CD4-positive, alpha-beta T cell treated with Interleukin-1 beta for 1 hour (primary cell): ENCODE results near the gene PTPRCAP.
"Not testable (repeated sequence)": the region's sequence is repeated elsewhere in the genome, so short reads cannot be mapped to it uniquely, and the experiment has no call there.

ENCODE experiments used
- DNase-seq, 2 donors: peaks; one replicate each; pipeline ENCODE4 v3.0.0-alpha.2; 2020 to 2022

PTPRCAP gene

DNA sequence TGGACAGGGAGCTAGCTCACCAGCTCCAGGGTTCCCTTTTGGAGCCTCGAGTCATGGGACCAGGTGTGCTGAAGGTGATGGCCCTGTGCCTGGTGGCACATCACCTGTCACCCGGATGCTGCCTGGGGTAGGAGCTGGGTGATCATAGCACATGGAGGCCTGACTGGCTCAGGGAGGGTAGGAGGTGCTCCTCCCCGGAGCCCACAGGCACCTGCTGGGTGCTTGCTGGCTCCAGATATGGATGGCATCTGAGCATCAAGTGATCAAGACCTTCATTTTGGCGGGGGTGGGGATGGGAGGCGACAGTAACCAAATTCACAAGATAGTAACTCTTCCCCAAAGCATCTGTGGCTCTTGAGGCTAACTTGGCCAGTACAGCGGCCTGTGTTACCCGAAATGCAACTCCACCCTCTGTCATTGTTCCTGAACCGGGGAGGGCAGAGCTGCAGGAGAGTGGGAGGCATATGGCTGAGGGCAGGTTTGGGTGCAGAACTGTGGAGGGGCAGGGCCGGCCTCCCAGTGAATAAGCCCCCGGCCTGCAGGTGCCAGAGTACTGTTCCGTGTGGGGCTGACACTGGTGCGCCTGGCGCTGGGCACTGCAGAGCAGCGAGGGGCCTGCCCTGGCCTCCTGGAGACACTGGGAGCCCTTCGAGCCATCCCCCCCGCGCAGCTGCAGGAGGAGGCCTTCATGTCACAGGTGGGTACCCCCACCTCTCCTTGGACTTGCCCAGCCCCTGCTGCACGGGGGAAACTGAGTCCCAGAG, 28.9 kb downstream of the PTPRCAP start:
- peak in 1 of 2 donors; percentile 16 for DNase-seq

GRCh38 chr11:67407688-67408163, 29.8 kb downstream of the PTPRCAP start:
- no peak for DNase-seq

GRCh38 chr11:67406969-67407687, 30.4 kb downstream of the PTPRCAP start:
- DNase-seq: no peak

- DNase-seq: no peak
These were observed 31.0 kb downstream of the PTPRCAP start for GRCh38 chr11:67406420-67406968.

GRCh38 chr11:67405688-67406339, 31.7 kb downstream of the PTPRCAP start:
- DNase-seq: no peak

DNA sequence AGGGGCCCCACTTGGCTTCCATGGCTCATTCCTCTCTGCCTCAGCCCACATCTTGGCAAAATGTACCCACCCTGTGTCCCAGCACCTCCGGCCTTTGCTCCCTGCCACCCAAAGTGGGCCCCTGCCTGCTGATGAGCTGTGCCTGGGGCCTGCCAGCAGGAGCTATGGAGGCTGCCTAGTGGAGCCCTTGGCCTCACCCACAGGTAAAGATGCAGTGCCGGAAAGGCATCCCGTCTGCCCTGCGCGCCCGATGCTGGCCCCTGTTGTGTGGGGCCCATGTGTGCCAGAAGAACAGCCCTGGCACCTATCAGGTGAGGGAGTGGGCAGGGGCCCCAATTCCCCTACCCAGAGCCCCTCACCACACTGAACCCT, 32.3 kb downstream of the PTPRCAP start:
- no peak for DNase-seq

- peak; percentile 49 to 64 for DNase-seq
These were observed 32.8 kb downstream of the PTPRCAP start for GRCh38 chr11:67404515-67405195.

GRCh38 chr11:67403085-67403484, 34.4 kb downstream of the PTPRCAP start:
- not testable (repeated sequence) for DNase-seq

- not testable (repeated sequence) for DNase-seq
These were observed 35.2 kb downstream of the PTPRCAP start for GRCh38 chr11:67402192-67402839.

DNA sequence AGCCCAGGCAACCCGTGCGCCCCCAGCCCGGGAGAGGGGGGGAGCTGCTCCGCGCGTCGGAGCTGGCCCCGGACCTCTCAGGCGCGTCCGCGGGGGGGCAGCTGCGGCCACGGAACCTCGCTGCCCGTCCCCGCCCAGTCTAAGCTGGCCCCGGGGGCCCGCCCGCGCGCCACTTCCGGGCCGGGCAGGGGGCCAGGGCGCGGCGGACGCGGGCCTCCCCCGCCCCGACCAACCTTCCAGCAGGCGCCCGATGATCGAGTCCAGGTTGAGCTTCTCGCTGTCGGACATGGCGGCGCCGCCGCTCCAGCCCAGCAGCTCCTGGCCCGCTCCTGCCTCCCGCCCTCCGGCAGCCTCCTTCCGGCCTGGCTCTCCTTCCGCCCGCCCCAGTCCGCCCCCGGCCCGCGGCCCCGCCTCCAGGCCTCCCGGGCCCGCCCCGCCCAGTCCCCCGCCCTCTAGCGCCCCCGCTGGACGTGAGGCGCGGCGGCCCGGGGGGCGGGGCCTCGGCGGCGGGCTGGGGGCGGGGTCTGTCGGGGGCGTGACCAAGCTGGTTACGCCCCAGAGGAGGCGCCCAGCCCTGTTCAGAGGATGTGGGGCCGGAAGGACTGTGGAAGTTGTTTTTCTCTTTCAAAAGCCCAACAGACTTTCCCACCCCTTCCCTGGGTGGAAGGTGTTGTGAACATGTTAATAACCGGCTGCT, 35.8 kb downstream of the PTPRCAP start, which contains the start of gene PPP1CA:
PPP1CA (minus strand) TSS at position 364 of the 697 bp plus-strand sequence; CDS start at position 288, 76 bp downstream.
- peak; percentile 90 for DNase-seq

DNA sequence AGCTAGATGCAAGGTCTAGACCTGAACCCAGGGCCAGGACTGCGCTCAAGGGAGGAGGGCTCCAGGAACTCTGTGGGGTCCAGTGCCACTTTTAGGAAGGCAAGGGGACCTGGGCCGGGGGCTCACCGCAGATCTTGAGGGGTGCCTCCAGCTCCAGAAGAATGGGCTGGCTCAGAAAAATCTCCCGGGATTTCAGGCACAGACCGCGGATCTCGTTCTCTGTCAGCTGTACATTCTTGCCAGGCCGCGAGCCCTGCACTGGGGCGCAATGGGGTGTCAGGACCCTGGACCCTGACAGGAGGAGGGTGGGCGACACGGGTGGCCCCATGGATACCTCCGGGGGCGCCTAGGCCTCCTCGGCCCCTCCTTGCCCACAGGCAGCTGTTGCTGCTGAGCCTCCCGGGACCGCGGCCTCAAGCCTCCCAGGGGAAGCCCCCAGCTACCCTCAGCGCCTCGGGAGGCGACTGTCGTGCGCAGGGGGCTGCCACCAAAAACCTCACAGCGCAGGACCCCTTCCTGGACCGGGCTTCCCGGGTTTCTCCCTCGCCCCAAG, 36.5 kb downstream of the PTPRCAP start:
- DNase-seq: no peak

DNA sequence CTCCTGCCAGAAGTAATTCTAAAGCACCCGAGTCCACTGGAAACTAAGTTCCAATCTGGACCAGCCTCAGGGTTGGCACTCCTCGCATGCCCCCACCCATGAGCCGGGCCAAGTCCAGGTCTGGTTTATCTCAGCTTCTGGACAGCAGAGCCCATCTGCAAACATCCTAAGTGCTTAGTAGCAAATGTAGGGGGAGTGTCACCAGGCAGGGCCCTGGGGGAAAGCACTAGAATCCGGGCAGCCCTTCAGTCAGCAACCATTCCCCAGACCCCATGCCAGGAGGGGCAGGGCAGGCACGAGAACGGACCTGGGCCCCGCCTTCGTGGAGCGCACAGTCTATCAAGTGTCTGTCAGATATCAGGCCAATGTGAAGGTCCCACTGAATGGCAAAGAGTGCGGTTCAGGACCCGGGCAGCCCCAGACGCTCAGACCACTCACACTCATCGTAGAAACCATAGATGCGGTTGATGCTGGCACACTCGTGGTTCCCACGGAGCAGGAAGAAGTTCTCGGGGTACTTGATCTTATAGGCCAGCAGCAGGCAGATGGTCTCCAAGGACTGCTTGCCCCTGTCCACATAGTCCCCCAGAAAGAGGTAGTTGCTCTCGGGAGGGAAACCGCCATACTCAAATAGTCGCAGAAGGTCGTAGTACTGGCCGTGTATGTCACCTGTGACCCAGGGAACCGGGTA, 37.1 kb downstream of the PTPRCAP start:
- no peak for DNase-seq

DNA sequence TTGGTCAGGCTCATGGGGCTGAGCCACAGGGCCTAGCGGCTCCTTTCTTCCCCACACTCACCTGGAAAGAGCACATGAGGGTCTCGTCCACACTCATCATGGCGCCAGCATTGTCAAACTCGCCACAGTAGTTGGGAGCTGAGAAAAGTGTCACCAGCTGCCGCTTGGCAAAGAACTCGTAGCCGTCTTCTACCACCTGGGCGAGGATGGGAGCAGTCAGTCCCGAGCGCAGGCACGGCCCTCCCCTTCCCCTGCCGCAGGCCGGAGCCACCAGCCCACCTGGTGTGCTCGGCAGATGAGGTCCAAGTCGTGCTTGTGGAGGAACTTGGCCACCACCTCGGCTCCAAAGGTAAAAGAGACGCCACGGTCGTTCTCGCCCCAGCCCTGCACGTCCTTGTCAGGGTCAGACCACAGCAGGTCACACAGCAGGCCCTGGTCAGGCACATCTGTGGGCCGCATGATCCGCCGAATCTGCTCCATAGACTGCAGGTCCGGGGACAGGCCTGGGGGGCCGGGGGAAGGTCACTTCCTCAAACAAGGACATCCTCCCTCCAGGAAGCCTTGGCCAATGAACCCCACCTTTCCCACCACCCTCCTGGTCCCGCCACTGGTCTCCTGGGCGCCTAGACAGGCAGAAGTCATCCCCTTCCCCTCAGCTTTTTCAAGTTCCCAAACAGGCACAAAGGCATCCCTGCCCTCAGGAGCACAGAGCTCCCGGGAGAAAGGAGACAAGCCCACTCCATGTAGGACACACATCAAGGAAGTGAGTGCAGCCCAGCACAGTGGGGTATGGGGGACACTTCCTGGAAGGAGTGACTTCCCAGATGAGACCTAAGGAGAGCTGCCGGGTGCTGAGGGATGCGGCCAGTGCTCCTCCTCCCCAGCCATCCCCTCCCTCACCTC, 38.6 kb downstream of the PTPRCAP start:
- DNase-seq: no peak

DNA sequence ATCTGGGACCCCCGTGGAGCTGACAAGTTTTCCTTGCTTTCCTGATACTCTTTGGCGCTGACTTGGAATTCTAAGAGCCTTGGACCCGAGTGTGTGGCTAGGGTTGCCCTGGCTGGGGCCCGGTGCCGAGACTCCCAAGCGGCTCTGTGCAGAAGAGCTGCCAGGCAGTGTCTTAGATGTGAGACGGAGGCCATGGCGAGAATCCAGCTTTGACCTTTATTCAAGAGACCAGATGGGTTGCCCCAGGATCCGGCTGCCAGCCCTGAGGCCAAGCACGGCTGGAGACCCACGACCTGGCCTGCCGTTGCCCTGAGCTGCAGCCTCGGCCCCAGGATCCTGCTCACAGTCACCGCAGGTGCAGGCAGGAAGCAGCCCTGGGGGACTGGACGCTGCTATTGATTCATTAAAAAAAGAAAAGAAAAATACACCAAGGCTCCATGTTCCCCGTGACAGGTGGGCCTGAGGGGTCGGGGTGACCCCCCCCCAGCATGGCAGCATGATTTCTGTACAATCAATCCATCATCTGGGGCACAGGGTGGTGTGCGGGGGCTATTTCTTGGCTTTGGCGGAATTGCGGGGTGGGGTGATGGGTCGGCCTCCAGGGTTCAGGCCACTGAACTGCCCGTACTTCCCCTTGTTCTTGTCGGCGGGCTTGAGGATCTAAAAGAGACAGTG, 39.4 kb downstream of the PTPRCAP start:
- DNase-seq: no peak

DNA sequence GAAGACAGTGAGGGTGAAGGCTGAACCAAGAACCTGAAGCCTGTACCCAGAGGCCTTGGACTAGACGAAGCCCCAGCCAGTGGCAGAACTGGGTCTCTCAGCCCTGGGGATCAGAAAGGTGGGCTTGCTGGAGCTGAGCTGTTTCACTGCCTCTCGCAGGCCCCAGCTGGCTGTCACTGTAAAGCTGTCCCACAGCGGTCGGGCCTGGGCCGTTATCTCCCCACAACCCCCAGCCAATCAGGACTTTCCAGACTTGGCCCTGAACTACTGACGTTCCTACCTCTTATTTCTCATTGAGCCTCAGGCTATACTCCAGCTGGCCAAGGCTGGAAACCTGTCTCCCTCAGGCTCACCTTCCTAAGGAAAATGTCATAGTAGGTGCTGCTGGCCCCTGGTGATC, 39.9 kb downstream of the PTPRCAP start:
- no peak for DNase-seq

DNA sequence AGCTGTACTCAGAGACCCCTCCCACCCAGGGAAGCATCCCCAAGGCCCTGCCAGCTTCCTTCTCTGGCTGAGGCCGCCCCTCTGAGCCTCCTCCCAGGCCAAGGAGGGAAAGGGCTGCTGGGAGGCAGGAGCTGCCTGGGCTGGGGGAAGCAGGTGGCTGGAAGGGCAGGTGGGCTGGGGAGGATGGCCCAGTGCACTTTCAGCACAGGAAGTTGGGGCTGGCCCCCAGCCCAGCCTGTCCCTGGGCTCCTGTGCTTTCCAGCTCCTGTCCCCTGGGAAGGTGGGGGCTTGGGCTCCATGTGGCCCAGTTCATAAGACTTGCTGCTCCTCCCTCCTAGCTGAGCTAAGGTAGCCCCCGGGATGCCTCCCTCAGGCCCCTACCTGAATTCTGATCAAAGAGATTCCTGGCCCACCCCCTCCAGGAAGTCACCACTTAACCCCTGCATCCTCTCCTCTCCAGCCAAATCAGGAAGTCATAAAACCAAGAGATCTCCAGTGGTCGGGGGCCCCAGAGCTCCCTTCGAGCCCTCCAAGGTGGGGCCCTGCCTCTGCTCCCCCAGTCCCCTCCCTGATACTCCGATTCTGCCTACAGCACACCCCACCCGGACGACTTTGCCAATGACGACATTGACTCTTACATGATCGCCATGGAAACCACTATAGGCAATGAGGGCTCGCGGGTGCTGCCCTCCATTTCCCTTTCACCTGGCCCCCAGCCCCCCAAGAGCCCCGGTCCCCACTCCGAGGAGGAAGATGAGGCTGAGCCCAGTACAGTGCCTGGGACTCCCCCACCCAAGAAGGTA, 40.7 kb downstream of the PTPRCAP start:
- no peak for DNase-seq

DNA sequence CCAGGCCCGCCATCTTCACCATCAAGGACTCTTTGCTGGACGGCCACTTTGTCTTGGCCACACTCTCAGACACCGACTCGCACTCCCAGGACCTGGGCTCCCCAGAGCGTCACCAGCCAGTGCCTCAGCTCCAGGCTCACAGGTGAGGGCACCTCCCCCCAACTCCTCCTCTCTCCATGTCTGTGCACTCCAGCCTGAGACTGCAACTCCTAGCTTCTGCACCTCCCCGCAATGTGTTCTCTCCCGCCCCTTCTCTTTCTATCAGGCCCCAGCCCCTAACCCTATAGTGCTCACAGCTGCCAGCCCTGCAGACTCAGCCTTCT, 41.3 kb downstream of the PTPRCAP start:
- no peak for DNase-seq
